Measurements from ENCODE around the gene NDEL1.

NDEL1 gene

DNA sequence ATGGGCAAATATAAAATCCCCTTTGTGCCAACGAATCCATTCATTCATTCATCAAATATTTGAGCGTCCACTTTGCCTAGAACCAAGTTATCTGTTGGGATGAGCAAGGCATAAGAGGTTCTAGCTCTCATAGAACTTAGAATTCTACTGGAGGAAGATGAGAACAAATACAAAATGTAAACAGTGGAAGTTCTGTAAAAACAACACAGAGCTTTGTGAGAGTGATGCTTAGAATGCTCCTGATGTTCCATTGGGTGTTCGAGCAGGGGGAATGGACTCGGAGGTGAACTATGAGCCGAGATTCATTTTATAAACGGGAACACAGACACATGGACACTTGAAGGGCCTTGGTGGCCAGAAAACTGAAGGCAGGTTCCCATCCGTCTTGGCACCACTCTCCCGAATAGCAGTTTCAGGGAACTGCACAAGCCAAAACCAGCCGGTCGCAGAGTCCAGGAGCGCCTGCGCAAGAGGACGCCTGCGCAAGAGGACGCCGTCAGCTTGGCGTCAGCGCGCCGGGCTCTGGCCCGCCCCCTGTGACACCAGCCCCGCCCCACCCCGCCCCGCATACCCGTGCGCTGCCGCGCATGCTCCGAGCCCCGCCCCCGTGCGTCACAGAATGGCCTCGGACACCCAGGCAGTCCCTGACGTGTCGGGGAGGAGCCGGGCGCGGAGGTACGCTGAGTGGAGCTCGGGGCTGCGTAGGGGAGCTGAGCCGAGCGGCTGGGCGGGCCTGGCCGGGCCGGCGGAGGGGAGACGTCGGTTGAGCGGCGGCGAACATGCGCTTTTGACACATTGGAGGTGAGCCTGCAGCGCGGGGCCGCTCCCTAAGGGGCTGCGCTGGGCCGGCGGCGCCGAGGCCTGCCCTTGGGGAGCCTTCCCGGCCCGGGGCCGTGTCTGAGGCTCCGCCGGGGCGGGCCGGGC, at the start of gene NDEL1 (continued):
- TF ChIP-seq, protein P1, sequence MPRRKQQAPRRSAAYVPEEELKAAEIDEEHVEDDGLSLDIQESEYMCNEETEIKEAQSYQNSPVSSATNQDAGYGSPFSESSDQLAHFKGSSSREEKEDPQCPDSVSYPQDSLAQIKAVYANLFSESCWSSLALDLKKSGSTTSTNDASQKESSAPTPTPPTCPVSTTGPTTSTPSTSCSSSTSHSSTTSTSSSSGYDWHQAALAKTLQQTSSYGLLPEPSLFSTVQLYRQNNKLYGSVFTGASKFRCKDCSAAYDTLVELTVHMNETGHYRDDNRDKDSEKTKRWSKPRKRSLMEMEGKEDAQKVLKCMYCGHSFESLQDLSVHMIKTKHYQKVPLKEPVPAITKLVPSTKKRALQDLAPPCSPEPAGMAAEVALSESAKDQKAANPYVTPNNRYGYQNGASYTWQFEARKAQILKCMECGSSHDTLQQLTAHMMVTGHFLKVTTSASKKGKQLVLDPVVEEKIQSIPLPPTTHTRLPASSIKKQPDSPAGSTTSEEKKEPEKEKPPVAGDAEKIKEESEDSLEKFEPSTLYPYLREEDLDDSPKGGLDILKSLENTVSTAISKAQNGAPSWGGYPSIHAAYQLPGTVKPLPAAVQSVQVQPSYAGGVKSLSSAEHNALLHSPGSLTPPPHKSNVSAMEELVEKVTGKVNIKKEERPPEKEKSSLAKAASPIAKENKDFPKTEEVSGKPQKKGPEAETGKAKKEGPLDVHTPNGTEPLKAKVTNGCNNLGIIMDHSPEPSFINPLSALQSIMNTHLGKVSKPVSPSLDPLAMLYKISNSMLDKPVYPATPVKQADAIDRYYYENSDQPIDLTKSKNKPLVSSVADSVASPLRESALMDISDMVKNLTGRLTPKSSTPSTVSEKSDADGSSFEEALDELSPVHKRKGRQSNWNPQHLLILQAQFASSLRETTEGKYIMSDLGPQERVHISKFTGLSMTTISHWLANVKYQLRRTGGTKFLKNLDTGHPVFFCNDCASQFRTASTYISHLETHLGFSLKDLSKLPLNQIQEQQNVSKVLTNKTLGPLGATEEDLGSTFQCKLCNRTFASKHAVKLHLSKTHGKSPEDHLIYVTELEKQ (tag by site-specific recombination; IDR thresholded peaks at IDR 0.05; ENCODE audit: borderline replicate concordance): no peak
- TF ChIP-seq ZNF596 (tag by site-specific recombination; IDR thresholded peaks at IDR 0.05): no peak
- no peak for TF ChIP-seq WT1 (tag by site-specific recombination; IDR thresholded peaks at IDR 0.05)
- TF ChIP-seq ZNF157 (tag by site-specific recombination; IDR thresholded peaks at IDR 0.05): no peak
- no peak for TF ChIP-seq ATF2 (tag by site-specific recombination; IDR thresholded peaks at IDR 0.05; ENCODE audit: low read depth)
- TF ChIP-seq ZNF184 (tag by site-specific recombination; IDR thresholded peaks at IDR 0.05): 0 out of 2 replicates have a peak, but pooled peaks have one; percentile 11
- no peak for TF ChIP-seq ZNF560 (tag by site-specific recombination; IDR thresholded peaks at IDR 0.05; ENCODE audit: borderline replicate concordance)
- TF ChIP-seq ZNF670 (tag by site-specific recombination; IDR thresholded peaks at IDR 0.05; ENCODE audit: low read depth): no peak
- TF ChIP-seq, protein P2, sequence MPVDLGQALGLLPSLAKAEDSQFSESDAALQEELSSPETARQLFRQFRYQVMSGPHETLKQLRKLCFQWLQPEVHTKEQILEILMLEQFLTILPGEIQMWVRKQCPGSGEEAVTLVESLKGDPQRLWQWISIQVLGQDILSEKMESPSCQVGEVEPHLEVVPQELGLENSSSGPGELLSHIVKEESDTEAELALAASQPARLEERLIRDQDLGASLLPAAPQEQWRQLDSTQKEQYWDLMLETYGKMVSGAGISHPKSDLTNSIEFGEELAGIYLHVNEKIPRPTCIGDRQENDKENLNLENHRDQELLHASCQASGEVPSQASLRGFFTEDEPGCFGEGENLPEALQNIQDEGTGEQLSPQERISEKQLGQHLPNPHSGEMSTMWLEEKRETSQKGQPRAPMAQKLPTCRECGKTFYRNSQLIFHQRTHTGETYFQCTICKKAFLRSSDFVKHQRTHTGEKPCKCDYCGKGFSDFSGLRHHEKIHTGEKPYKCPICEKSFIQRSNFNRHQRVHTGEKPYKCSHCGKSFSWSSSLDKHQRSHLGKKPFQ (tag by site-specific recombination; IDR thresholded peaks at IDR 0.05): no peak
- TF ChIP-seq SCRT2 (tag by site-specific recombination; IDR thresholded peaks at IDR 0.05): no peak
- no peak for TF ChIP-seq ZNF658 (tag by site-specific recombination; IDR thresholded peaks at IDR 0.05)
- TF ChIP-seq, protein P3, sequence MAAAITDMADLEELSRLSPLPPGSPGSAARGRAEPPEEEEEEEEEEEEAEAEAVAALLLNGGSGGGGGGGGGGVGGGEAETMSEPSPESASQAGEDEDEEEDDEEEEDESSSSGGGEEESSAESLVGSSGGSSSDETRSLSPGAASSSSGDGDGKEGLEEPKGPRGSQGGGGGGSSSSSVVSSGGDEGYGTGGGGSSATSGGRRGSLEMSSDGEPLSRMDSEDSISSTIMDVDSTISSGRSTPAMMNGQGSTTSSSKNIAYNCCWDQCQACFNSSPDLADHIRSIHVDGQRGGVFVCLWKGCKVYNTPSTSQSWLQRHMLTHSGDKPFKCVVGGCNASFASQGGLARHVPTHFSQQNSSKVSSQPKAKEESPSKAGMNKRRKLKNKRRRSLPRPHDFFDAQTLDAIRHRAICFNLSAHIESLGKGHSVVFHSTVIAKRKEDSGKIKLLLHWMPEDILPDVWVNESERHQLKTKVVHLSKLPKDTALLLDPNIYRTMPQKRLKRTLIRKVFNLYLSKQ (tag by site-specific recombination; IDR thresholded peaks at IDR 0.05; ENCODE audit: borderline replicate concordance): no peak
- no peak for TF ChIP-seq ZBTB7A (tag by site-specific recombination; IDR thresholded peaks at IDR 0.05; ENCODE audit: low read depth)
- TF ChIP-seq GLI2 (tag by site-specific recombination; IDR thresholded peaks at IDR 0.05; ENCODE audit: borderline replicate concordance, low read depth): no peak
- TF ChIP-seq ZNF311 (tag by site-specific recombination; IDR thresholded peaks at IDR 0.05; ENCODE audit: borderline replicate concordance): no peak
- TF ChIP-seq, protein P4, sequence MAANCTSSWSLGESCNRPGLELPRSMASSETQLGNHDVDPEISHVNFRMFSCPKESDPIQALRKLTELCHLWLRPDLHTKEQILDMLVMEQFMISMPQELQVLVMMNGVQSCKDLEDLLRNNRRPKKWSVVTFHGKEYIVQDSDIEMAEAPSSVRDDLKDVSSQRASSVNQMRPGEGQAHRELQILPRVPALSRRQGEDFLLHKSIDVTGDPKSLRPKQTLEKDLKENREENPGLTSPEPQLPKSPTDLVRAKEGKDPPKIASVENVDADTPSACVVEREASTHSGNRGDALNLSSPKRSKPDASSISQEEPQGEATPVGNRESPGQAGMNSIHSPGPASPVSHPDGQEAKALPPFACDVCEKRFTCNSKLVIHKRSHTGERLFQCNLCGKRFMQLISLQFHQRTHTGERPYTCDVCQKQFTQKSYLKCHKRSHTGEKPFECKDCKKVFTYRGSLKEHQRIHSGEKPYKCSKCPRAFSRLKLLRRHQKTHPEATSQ (tag by site-specific recombination; IDR thresholded peaks at IDR 0.05): 0 out of 2 replicates have a peak, but pooled peaks have one; percentile 14
- TF ChIP-seq ZFP3 (tag by site-specific recombination; IDR thresholded peaks at IDR 0.05; ENCODE audit: low read depth): no peak
- TF ChIP-seq ZNF112 (tag by site-specific recombination; IDR thresholded peaks at IDR 0.05): no peak
- TF ChIP-seq ZNF555 (tag by site-specific recombination; conservative IDR thresholded peaks at IDR 0.05): no peak
- TF ChIP-seq, protein P5, sequence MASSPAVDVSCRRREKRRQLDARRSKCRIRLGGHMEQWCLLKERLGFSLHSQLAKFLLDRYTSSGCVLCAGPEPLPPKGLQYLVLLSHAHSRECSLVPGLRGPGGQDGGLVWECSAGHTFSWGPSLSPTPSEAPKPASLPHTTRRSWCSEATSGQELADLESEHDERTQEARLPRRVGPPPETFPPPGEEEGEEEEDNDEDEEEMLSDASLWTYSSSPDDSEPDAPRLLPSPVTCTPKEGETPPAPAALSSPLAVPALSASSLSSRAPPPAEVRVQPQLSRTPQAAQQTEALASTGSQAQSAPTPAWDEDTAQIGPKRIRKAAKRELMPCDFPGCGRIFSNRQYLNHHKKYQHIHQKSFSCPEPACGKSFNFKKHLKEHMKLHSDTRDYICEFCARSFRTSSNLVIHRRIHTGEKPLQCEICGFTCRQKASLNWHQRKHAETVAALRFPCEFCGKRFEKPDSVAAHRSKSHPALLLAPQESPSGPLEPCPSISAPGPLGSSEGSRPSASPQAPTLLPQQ (tag by site-specific recombination; IDR thresholded peaks at IDR 0.05): 0 out of 2 replicates have a peak, but pooled peaks have one; percentile 14
- TF ChIP-seq ZNF768 (tag by site-specific recombination; IDR thresholded peaks at IDR 0.05): no peak
- TF ChIP-seq, protein P6, sequence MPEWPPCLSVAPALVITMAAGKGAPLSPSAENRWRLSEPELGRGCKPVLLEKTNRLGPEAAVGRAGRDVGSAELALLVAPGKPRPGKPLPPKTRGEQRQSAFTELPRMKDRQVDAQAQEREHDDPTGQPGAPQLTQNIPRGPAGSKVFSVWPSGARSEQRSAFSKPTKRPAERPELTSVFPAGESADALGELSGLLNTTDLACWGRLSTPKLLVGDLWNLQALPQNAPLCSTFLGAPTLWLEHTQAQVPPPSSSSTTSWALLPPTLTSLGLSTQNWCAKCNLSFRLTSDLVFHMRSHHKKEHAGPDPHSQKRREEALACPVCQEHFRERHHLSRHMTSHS (tag by site-specific recombination; IDR thresholded peaks at IDR 0.05): no peak
- TF ChIP-seq, protein P7, sequence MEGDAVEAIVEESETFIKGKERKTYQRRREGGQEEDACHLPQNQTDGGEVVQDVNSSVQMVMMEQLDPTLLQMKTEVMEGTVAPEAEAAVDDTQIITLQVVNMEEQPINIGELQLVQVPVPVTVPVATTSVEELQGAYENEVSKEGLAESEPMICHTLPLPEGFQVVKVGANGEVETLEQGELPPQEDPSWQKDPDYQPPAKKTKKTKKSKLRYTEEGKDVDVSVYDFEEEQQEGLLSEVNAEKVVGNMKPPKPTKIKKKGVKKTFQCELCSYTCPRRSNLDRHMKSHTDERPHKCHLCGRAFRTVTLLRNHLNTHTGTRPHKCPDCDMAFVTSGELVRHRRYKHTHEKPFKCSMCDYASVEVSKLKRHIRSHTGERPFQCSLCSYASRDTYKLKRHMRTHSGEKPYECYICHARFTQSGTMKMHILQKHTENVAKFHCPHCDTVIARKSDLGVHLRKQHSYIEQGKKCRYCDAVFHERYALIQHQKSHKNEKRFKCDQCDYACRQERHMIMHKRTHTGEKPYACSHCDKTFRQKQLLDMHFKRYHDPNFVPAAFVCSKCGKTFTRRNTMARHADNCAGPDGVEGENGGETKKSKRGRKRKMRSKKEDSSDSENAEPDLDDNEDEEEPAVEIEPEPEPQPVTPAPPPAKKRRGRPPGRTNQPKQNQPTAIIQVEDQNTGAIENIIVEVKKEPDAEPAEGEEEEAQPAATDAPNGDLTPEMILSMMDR (tag by site-specific recombination; IDR thresholded peaks at IDR 0.05): no peak
- no peak for TF ChIP-seq ZNF214 (tag by site-specific recombination; IDR thresholded peaks at IDR 0.05; ENCODE audit: borderline replicate concordance)

All from HEK293 (cell line).